ENCODE measurements around the gene SNORC.
A peak's percentile ranks its signal among the peaks of the same experiment; 100 is the strongest.

The SNORC gene

DNA sequence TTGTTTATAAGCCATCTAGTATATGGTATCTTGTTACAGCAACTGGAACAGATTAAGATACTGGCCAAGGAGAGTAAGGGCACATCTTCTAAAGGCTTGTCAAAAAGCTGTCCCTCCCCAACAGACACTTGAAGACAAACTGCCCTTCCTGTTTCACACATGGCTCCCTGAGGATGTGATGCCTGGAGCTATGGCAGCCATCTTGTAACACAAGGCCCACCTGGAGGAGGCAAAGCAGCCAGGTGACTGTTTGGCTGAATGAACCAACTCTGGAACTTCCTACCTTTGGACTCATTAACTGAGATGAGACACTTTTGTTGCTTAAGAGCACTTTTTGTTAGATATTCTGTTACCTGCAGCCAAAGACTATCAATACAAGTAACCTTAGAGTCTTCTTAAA, 54.4 kb downstream of the SNORC start:
- DNase-seq (ENCODE audit: low spot score): peak; percentile 8
- TF ChIP-seq, protein P1, sequence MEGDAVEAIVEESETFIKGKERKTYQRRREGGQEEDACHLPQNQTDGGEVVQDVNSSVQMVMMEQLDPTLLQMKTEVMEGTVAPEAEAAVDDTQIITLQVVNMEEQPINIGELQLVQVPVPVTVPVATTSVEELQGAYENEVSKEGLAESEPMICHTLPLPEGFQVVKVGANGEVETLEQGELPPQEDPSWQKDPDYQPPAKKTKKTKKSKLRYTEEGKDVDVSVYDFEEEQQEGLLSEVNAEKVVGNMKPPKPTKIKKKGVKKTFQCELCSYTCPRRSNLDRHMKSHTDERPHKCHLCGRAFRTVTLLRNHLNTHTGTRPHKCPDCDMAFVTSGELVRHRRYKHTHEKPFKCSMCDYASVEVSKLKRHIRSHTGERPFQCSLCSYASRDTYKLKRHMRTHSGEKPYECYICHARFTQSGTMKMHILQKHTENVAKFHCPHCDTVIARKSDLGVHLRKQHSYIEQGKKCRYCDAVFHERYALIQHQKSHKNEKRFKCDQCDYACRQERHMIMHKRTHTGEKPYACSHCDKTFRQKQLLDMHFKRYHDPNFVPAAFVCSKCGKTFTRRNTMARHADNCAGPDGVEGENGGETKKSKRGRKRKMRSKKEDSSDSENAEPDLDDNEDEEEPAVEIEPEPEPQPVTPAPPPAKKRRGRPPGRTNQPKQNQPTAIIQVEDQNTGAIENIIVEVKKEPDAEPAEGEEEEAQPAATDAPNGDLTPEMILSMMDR (IDR thresholded peaks at IDR 0.05; ENCODE audit: extremely low read depth, insufficient read depth, missing control alignments): no peak
- in situ Hi-C loops (cut with MboI; ENCODE audit: low pct_unique_long_range_greater_than_20kb, low sequenced_read_pairs, unreplicated experiment): no loop called here

DNA sequence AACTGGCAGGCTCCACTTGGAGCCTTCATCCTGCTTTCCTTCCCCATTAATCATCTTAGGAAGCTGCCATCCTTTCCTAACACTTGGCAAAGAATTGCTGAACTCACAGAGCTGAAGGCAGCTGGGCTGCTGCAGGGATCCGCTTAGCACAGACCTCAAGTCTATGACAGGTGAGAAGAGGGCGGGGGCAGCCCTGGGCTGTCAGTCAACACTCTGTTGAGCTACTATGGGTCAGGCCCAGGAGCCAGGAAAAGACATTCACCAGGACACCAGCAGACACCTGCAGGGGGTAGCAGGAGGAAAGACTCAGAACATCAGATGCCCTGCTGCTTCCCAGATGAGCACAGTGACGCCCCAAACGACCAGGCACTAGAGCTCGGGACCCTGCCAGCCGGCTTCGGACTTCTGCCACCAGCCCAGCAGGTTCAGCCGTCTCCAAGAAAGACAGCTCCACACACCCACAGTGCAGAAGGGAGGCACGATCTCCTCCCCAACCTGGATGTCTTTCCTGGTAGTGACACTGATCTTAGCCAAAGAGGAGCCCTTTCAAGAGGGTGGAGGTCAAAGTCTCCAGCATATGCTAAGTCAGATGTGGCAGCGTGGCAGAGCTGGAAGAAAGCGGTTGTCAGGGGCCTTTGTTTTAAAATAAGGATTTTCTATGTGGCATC, 55.2 kb downstream of the SNORC start:
- no peak for DNase-seq (ENCODE audit: low spot score)
- in situ Hi-C loops (cut with MboI; ENCODE audit: low pct_unique_long_range_greater_than_20kb, low sequenced_read_pairs, unreplicated experiment): no loop called here

DNA sequence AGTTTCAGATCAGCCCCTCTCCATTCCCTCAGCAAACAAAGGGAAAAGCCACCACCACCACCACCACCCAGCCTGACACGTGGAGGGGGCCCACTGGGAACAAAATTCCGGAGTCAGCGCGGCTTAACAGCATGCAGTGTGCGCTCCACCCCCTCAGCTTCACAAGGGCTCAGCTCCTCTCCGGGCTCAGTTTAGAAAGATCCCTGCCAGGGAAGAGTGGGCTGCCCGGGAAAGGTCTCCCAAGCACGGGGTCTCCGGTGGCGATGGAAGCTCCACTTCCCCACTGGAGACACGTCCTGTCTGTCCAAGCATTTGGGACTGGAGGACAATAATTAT, 55.7 kb downstream of the SNORC start:
- in situ Hi-C loops (cut with MboI; ENCODE audit: low pct_unique_long_range_greater_than_20kb, low sequenced_read_pairs, unreplicated experiment): no loop called here
- TF ChIP-seq, protein P1 (IDR thresholded peaks at IDR 0.05; ENCODE audit: extremely low read depth, insufficient read depth, missing control alignments): no peak
- DNase-seq (ENCODE audit: low spot score): no peak

More for the DNA sequence above, 55.2 kb downstream of the SNORC start:
- TF ChIP-seq, protein P1 (IDR thresholded peaks at IDR 0.05; ENCODE audit: extremely low read depth, insufficient read depth, missing control alignments): no peak

DNA sequence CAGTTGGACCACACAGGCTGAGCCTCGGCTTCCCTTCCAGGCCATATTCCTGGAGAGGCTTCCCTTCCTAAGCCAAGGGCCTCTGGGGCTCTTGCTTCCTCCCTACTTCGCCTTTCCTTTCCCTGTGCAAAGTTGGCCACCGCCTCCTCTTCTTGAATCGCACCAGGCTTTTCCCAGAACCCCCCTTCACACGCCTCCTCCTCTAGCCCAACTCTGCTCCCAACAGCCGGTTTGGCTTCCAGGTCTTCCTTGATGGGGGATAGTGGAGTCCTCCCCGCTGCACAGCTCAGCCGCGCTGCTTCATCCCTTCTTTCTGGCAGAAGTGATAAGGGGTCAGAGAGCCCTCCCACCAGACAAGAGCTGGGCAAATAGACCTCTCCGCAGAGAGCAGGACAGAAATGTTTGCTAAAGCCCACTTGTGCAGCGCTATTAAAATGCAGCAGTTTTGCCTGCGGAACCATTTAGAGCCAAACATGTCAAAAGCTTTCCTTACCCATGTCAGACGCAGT, 56.4 kb downstream of the SNORC start:
- in situ Hi-C loops (cut with MboI; ENCODE audit: low pct_unique_long_range_greater_than_20kb, low sequenced_read_pairs, unreplicated experiment): no loop called here
- DNase-seq (ENCODE audit: low spot score): peak; percentile 31
- TF ChIP-seq, protein P1 (IDR thresholded peaks at IDR 0.05; ENCODE audit: extremely low read depth, insufficient read depth, missing control alignments): no peak

DNA sequence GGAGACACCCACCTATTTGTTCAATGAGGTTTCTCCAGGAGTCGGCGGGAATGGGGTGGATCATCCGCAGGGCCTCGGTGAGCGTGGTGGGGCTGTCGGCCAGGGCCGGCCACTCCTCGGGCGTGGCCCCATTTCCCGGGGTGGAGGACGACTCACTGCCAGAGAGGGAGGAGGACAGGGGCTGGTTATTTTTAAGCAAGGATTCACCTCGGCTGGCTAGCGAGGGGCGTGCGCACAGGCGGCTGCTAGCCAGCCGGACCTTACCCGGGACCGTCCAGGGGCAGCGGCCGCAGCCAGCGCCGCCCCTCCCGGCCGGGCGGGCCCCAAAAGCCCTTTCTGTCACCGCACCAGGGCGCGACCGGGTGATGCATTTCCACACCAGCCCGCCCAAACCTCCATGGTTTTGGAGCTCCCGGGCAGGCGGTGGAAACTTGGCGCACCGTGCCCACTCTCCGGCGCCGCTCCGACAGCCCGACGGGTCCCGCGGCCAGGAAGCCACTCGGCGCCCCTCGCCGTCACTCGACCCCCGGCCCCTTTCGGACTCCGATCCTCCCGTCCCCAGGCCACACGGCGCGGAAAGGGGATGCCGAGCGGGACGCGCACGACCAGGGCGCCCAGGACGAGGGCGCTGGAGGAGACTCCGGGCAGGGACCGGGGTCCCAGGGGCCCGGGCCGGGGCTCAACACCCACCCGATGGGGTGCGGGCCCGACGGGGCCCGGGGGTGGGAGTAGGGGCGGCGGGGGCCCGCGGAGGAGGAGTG, 57.1 kb downstream of the SNORC start:
- TF ChIP-seq, protein P1 (IDR thresholded peaks at IDR 0.05; ENCODE audit: extremely low read depth, insufficient read depth, missing control alignments): no peak
- DNase-seq (ENCODE audit: low spot score): peak; percentile 34
- in situ Hi-C loops (cut with MboI; ENCODE audit: low pct_unique_long_range_greater_than_20kb, low sequenced_read_pairs, unreplicated experiment): no loop called here

DNA sequence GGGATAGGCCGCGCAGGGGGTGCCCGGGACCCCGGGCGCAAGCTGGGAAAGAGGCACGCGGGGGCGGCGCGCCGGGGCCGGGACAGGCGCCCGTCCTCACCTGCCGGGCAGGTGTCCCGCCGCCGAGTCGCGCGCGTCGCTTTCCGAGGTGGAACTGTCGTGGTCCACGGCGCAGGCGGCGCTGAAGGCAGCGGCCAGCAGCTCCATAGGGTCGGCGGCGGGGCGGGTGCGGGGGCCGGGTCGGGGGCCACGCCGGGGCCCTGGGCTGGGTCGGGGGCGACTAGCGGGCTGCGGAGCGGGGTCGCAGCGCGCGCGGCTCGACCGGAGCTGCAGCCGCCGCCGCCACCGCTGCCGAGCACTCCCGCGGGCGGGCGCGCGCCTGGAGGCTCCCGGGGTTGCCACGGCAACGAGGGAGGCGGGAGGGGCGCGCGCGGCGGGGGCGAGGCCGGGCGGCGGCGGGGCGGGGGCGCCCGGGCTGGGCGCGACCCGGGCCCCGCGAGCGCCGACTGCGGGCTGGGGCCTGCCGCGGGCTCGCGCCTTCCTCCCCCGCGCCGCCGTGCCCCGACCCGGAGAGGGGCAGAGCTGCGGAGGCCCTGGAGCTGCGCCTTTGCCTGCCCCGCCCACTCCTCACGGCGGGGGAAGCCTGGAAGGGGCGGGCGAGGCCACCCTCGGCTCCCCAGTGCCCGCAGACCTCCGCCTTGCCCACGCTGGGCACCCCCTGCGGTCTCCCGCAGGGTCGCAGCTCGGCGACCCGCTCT, 57.9 kb downstream of the SNORC start:
- TF ChIP-seq, protein P1 (IDR thresholded peaks at IDR 0.05; ENCODE audit: extremely low read depth, insufficient read depth, missing control alignments): no peak
- DNase-seq (ENCODE audit: low spot score): peak; percentile 75
- in situ Hi-C loops (cut with MboI; ENCODE audit: low pct_unique_long_range_greater_than_20kb, low sequenced_read_pairs, unreplicated experiment): no loop called here
